GM21723 (cell line): ENCODE measurements around the gene ZNF814.
A peak's percentile ranks its signal among the peaks of the same experiment; 100 is the strongest.
"Not testable (repeated sequence)": the region's sequence is repeated elsewhere in the genome, so short reads cannot be mapped to it uniquely, and the experiment has no call there.

Source experiments
- ATAC-seq: cut with Tn5 transposase; IDR thresholded peaks from one replicate; pipeline ENCODE4 v1.9.1; 2021; ENCODE audit warnings: mild to moderate bottlenecking, moderate library complexity; ENCODE audit not compliant: unreplicated experiment

ZNF814 gene

DNA sequence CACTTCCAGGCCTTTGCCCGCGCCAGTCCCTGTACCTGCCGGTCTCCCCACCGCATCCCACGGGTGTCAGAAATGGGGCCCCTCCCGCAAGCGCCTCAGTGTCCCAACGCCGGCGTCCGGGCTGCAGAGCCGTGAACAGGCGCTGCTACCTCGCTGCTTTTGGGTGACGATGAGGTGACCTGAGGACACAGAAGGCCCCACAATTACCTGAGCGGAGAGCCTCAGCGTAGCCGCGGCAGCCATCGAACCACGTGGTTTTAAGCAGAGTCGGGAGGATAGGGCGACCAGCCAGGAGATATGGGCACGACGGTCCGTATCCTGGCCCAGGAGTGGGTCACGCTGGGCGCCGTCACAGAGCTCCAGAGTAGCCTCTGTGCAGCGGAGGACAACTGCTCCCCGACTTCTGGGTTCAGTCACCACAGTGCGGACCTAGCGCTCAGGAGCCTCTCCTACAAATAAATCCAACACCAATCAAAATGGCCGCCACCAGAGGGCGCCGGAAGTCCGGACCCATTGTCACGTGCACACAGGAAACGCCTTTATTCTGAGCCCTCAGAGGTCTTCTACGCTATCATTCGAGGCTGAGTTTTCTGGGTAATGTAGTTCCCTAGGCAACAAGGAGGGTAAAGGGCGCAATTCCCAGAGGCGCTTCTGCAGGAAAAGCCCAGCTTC is at the start of gene ZNF814:
Gene ZNF814, minus strand, starts transcription at position 478 of the 672 bp plus-strand sequence. Its CDS starts 235 bp downstream, at position 243.
- peak; percentile 76 for ATAC-seq

DNA sequence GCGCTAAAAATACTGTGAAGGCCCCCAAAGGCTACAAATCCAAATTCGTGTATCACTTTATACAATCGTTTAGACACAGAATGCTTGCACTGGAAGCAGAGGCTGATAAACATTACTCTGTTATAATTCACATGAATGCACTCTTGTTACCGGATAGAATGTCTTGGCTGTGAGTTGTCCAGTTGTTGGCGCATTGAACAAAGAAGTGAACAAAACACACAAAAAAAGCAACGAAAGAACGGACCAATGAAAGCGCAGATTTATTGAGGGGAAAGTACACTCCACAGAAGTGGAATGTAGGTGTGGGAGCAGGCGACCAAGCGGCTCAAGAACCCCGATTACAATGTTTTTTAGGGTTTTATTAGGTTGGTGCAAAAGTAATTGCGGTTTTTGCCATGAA is 46.9 kb upstream of the ZNF814 start:
- ATAC-seq: no peak

DNA sequence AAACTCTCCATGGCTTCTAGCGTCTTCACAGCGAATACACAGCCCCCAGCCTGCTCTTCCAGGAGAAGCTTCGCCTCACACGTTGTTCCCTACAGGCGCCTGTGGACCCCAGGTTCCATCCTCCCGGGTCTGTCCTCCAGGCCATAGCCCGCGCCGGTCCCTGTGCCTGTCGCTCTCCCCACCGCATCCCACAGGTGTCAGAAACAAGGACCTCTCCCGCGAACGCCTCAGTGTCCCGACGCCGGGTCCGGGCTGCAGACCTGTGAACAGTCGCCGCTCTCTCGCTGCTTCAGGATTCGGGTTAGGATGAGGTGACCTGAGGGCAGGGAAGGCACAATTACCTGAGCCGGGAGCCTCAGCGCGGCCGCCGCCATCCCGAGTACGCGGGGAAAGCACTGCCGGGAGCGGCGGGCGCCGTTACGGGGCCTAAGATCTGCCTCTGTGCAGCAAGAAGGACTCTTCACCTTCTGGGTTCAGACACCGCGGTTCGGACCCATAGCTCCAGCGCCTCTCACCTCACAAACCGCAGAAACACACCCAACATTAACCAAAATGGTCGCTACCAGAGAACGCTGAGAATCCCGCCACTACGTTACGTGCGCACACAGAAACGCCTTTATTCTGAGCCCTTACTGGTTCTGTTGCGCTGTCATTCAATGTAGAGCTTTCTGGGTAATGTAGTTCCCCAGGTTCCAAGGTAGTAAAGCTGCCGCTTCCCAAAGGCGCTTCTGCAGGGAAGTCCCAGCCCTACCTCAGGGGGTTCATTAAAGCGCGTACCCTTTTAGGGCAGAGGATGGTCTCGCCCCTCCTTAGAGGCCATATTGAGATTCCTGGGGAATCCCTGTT is 46.2 kb upstream of the ZNF814 start, which contains the start of gene ZNF418:
Gene ZNF418, minus strand, starts transcription at position 583 of the 846 bp plus-strand sequence. CDS start 1,580 bp downstream, outside the sequence.
- peak; percentile 48 for ATAC-seq

DNA sequence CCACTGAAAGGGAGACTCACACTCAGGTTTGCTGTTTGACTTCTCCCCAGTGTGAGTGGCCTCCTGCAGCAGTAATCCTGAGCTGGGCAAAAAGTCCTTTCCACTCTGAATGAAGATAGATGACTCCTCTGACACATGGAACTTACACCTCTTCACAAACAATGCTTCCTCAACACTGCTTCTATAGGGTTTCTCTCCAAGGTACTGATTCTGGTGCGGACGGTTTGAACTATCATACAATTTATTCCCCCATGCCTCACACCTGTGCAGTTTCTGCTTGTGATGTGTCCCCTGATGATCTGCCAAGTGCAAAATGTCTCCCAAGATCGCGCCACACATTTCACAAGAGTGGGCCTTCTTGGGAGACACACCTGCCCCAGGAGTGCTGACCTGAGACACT is 38.8 kb upstream of the ZNF814 start:
- ATAC-seq: no peak

DNA sequence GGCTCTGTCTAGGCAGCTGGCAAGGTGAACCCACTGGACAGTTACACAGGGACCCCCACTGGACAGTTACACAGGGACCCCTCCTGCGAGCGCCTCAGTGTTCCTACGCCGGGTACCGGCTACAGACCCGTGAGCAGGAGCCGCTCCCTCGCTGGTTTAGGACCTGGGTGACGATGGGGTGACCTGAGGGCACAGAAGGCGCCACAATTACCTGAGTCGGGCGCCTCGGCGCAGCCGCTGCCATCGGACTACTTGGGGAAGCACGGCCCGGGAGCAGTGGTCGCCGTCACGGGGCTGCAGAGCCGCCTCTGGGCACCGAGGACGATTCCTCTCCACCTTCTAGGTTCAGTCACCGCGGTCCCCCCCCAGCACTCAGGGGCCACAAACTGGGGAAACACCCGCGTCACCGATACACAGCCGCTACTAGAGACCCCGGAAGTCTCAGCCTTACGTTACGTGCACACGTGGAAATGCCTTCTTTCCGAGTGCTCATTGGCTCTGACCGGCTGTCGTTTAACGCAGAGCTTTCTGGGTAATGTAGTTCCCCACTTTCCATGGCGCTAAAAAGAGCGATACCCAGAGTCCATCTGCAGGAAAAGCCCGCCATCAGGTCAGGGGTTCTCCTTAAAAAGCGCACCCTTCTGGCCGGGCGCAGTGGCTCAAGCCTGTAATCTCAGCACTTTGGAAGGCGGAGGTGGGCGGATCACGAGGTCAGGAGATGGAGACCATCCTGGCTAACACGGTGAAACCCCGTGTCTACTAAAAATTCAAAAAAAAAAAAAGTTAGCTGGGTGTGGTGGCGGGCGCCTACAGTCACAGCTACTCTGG is 27.5 kb upstream of the ZNF814 start, which contains the start of gene ZNF417:
Gene ZNF417, minus strand, starts transcription at position 425 of the 828 bp plus-strand sequence. Its CDS starts 181 bp downstream, at position 244.
- ATAC-seq: peak; percentile 92

DNA sequence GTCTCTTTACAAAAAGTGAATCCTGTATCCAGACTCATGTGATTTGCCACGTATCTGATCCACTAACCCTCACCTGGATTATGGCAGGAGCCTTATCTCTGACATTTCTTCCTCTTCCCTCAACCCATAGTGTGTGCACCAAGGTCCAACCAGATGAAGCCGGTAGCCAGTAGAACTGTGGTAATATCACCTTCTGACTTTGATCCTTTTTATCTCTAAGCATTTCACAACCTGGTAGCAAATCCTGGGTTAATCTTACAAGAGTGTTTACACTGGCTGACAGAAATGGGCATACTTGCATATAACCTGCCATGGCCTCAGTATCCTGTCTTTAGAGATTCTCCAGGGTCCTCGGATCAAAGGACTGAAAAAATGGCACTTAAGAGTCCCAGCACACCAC is 25.7 kb upstream of the ZNF814 start:
- ATAC-seq: no peak

DNA sequence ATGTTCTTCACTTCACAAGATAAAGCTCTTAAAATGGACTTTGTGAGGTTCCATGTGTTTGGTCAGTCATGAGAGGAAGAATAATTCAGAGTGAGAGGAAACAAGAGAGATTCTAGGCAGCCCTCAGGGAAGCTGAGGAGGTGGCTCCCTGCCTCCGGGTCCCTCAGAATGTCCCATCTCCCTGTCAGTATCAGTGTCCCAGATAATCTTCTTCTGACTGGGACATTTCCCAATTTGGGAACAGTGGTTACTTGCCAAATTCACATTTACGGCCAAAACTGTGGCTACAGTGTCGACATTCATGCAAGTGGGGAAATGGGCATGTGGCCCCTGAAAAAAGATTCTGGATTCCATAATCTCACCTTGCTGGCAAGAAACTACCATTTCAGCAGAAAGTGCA is 18.6 kb upstream of the ZNF814 start:
- no peak for ATAC-seq

DNA sequence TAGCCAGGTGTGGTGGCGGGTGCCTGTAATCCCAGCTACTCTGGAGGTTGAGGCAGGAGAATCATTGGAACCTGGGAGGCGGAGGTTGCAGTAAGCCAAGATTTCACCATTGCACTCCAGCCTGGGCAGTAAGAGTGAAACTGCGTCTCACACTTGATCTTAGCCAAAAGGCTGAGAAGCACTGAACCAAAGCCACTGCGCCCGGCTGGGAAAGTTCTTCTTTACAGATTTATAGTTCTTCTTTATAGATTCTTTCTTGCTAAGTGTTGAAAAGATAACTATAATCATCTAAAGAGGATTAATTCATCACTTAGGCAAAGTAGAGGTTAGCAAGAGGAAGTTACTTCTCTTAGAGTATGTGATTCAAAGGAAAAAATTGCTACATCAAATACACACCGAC is 16.4 kb upstream of the ZNF814 start:
- ATAC-seq: no peak

DNA sequence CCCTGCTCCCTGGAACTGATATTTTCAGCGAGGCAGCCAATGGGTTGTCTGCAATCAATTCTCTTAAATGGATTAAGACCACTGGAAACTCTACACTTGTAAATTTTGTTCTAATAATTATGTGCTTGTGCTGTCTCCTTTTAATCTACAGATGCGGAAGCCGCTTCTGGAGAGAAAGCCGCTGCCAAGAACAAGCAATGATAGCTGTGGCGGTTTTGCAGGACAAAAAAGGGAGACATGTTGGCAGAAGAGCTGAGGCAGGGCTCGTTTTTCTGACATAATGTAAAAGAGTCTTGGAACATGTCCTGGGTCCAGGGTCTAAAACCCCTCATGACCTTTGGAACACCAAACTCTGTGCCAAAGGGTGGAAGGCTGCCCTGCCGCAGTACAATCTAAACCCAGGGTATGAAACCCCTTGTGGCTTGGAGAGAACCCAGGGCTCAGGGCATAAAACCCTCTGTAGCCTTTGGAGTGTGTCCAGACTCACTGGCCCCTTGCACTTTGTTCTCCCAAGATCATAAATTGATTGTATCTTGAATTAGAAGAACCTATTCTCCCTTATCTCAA is 14.9 kb upstream of the ZNF814 start:
- ATAC-seq: no peak

DNA sequence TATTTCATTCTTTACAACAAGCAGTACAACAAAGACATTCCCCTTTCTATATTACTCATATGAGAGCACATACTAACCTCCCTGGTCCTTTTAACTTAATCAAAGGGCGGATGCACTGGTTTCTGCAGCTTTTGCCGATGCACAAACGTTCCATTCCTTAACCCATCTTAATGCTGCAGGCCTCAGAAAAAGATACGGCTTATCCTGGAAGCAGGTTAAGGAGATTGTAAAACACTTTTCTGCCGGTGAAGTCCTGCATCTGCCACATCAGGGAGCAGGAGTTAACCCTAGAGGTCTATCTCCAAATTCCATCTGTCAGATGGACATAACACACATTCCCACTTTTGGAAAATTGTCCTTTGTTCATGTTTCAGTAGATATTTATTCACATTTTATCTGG is 11.5 kb upstream of the ZNF814 start:
- no peak for ATAC-seq

DNA sequence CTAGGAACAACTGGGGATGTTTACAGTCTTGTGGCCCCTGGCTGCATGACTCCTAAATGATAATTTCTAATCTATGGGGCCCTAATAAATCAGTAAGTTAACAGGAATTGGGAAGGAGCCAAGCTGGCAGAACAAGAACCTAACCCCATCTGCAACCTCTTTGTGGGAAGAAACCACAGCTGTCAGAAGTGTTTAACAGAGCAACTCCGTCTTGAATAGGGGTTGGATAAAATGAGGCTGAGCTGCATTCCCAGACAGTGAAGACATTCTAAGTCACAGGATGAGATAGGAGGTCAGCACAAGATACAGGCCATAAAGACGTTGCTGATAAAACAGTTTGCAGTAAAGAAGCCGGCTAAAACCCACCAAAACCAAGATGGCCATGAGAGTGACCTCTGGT is 1.9 kb upstream of the ZNF814 start:
- not testable (repeated sequence) for ATAC-seq

DNA sequence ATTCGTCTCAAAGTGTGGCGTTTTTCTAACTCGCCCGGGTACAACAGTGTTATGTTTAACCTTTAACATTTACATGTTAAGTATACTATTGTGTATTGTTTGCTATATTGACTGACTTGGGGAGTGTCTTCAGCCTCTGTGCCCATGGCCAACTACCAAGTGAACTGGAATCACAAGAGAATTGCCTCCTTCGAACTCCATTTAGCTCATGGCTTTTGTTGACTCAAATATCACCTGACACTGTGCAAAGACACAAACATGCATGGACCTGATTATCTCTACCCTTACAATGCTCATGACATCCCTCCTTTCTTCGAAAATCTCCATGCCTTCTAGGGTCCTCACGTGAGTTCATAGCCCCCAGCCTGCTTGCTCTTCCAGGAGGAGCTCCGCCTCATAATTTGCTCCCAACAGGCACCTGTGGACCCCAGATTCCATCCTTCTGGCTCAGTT is 704 bp downstream of the ZNF814 start:
- no peak for ATAC-seq

DNA sequence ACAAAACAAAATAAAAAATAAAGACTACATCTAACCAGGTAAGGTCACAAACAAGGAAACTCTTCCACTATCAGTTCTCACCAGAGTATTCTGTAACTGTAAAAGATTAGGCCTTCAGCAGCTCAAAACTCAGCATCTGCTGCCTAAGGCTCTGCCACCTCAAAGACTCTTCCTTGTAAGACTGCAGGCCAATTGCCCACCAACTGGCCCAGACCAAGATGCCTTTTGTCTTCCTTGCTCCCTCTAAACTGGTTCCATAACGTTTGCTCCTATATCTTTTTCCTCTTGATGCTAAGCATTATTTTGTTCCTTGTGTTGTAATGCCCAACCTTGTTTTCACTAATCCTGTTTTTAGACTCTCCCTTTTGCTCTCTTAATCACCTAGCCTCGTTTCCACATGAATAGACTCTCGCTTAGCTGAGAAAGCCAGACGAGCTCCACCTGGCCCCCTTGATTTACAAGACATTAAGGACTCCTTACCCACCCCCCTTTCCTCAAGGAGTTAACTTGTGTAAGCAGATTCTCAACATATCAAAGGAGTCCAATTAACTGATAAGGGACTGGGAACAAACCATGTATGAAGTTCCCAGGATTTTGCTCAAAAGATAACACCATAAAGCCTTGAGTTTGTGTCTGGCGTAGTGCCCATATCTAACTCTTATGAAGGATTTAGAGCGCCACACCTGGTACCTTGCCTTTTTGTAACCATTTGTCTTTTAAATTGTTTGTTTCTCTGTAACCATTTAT is 1.5 kb downstream of the ZNF814 start:
- ATAC-seq: no peak

DNA sequence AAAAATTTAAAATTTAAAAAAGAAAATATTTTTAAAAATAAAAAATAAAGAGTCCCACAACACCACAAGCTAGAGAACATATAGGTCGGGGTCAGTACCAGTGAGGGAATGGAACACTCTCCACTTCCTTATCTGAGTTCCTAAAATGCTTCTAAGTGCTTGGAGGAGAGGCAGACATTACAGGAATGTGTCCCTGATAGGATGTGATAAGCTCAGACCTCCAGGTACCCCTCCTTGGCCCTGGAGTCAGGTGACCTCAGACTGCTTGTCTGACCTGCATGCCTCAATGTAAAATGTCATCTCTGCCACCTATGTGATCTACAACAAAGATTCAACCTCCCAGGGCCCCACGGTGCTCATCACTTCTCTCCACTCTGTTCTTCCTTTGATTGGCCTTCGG is 2.8 kb downstream of the ZNF814 start:
- no peak for ATAC-seq

DNA sequence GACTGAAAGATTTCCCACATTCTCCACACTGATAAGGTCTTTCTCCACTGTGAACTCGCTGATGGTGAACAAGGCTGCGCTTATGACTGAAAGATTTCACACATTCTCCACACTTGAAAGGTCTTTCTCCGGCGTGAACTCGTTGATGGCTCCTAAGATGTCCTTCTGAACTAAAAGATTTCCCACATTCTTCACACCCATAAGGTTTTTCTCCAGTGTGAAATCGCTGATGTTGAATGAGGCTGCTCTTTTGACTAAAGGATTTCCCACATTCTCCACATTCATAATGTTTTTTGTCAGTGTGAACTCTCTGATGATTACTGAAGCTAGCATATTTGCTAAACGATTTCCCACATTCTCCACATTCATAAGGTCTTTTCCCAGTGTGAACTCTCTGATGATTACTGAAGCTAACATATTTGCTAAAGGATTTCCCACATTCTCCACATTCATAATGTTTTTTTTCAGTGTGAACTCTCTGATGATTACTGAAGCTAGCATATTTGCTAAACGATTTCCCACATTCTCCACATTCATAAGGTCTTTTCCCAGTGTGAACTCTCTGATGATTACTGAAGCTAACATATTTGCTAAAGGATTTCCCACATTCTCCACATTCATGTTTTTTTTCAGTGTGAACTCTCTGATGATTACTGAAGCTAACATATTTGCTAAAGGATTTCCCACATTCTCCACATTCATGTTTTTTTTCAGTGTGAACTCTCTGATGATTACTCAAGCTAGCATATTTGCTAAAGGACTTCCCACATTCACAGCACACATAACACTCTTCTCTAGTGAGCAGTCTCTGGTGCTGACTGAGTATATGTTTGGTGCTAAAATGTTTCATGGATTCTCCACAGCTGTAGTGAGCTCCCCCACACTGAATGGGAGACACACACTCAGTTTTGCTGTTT is 14.7 kb downstream of the ZNF814 start:
- ATAC-seq: not testable (repeated sequence)

DNA sequence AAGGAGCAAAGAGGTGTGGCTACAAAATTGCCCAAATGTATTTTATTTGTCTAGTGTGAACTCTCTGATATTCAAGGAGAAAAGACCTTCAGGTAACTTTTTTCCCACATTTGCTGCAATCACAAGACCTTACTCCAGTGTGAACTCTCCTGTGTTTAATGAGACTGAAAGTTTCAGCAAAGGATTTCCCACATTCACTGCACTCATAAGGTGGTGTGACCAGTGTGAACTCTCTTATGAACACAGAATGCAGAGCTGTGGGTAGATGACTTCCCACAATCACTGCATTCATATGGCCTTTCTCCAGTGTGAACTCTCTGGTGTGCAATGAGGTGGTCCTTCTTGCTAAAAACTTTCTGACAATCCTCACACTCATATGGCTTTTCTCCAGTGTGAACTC is 16.4 kb downstream of the ZNF814 start:
- ATAC-seq: no peak

DNA sequence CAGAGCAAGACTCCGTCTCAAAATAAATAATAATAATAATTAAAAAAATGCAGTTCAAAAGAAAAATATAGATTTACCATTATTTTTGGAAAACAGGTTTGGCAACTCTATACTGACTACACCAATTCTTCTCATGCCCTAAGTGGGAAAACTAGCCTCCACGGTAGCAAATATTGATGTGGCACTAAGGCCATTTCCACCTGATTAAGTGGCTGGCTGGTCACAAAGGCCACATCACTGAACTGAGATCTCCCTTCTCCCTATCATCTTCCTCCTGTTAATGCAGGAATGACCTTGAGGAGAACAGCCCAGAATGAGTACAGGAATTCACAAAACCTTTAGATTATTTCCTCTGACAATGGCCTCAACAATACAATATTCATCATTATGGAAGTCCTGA is 18.6 kb downstream of the ZNF814 start:
- no peak for ATAC-seq

DNA sequence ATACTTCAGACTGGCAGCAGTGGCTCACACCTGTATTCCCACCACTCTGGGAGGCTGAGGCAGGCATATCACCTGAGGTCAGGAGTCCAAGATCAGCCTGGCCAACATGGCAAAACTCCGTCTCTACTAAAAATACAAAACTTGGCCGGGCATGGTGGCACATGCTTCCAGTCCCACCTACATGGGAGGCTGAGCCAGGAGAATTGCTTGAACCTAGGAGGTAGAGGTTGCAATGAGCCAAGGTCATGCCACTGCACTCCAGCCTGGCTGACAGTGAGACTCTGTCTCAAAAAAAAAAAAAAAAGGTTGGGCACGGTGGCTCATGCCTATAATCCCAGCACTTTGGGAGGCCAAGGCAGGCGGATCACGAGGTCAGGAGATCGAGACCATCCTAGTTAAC is 19.2 kb downstream of the ZNF814 start:
- ATAC-seq: not testable (repeated sequence)
